Retinal pigment epithelial cell (primary cell): Measurements from ENCODE around the gene TM9SF1.
"Not testable (repeated sequence)": the region's sequence is repeated elsewhere in the genome, so short reads cannot be mapped to it uniquely, and the experiment has no call there.

Experiments
- DNase-seq: peaks from one replicate; pipeline ENCODE4 v3.0.0-alpha.2; 2010; ENCODE audit warnings: low read depth
- H3K4me3 ChIP-seq: 2 replicates; pipeline ENCODE4 v1.5.1; 2011; ENCODE audit warnings: mild to moderate bottlenecking, low read length, control low read depth, moderate library complexity
- TF ChIP-seq, protein P1 (sequence below): conservative IDR thresholded peaks from 2 replicates; pipeline ENCODE4 v1.5.1; 2011; ENCODE audit warnings: low read depth, low read length, control low read depth, inconsistent platforms

TM9SF1 gene

DNA sequence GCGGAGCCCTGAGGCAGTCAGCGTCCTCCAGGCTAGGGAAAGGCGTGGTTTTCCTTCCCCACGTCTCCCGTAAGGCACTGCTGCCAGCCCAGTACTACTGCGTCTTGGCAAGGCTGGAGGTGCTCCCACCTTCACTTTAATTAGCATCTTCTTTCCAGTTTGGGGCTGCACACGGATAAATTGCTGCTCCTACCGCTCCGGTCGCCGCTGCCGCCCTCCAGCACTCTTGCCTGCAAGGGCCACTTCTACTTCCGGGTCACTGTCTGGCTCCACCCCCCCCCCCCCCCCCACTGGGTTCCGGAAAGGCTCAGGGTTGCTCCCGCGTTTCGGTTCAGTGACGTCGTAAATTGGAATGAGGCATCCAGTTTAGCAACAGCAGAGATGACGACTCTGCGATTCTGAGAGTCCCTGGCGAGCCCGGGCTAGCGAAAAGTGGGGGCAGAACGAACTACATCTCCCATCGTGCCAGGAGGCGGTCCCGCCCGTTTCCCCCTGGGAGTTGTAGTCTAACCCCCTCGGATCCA, 36.9 kb upstream of the TM9SF1 start, which contains the start of gene NEDD8:
Gene NEDD8 (minus strand): TSS at position 247 of the 524 bp plus-strand sequence. CDS start 100 bp downstream, at position 147.
- TF ChIP-seq, protein P1, sequence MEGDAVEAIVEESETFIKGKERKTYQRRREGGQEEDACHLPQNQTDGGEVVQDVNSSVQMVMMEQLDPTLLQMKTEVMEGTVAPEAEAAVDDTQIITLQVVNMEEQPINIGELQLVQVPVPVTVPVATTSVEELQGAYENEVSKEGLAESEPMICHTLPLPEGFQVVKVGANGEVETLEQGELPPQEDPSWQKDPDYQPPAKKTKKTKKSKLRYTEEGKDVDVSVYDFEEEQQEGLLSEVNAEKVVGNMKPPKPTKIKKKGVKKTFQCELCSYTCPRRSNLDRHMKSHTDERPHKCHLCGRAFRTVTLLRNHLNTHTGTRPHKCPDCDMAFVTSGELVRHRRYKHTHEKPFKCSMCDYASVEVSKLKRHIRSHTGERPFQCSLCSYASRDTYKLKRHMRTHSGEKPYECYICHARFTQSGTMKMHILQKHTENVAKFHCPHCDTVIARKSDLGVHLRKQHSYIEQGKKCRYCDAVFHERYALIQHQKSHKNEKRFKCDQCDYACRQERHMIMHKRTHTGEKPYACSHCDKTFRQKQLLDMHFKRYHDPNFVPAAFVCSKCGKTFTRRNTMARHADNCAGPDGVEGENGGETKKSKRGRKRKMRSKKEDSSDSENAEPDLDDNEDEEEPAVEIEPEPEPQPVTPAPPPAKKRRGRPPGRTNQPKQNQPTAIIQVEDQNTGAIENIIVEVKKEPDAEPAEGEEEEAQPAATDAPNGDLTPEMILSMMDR, result no peak
- peak; percentile 71 for DNase-seq
- peak within 1 kb of the TSS; percentile 89 for H3K4me3 ChIP-seq

- TF ChIP-seq, protein P1, result no peak
- DNase-seq, result no peak
- peak overlapping the region; percentile 89 for H3K4me3 ChIP-seq
Measured at GRCh38 chr14:24231263-24232120, 36.3 kb upstream of the TM9SF1 start.

- TF ChIP-seq, protein P1, result no peak
- H3K4me3 ChIP-seq, result no peak overlapping the region
- DNase-seq, result no peak
Measured at GRCh38 chr14:24228902-24229301, 33.7 kb upstream of the TM9SF1 start.

DNA sequence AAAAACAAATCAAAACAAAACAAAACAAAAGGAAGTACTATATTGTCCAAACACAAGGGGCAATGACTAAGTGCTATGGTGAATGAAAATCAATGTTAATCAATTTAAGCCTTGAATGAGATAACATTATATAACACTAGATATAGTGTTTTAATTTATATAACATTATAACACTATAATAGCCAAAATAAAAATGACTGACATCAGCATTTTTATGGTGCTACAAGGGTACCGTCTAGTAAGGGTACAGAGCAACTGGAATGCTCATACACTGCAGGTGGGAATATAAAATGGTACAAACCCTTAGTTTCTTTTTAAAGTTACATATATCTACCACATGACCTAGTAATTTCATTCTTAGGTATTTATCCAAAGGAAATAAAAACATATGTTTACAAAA, 31.2 kb upstream of the TM9SF1 start:
- TF ChIP-seq, protein P1, result no peak
- H3K4me3 ChIP-seq, result no peak overlapping the region
- DNase-seq, result no peak

- TF ChIP-seq, protein P1, result no peak
- H3K4me3 ChIP-seq, result no peak overlapping the region
- DNase-seq, result peak; percentile 47
Measured at GRCh38 chr14:24224618-24225071, 29.4 kb upstream of the TM9SF1 start.

GRCh38 chr14:24222987-24223386, 27.7 kb upstream of the TM9SF1 start:
- not testable (repeated sequence) for DNase-seq, H3K4me3 ChIP-seq

DNA sequence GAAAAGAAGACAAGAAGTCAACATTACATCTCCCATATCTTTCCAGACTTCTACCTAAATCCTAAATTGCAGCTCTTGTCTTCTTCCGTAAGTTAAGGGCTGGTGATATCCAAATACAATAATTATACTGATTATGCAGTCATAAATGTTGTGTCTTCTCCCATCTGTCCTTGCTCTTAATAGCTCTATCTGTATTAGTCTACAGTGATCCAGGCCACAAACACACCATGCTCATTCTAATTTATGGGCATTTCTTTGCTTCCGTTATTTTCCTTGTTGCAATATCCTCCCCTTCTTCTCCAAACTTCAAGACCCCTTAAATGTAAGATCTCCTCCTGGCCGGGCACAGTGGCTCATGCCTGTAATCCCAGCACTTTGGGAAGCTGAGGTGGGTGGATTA, 24.3 kb upstream of the TM9SF1 start:
- DNase-seq, result no peak
- TF ChIP-seq, protein P1, result no peak
- no peak overlapping the region for H3K4me3 ChIP-seq
